Mesothelial cell of epicardium (in vitro differentiated cells): ENCODE measurements around the gene KIAA0319L. TPM values are rescaled to one million over a fixed set of nuclear protein-coding genes. Genes with fewer than 3 reads are reported as not detected.

Experiments
- DNase-seq, 2 experiments: peaks; one replicate each; pipeline ENCODE4 v3.0.0; 2021; ENCODE audit warnings: low spot score in 2 of 2; ENCODE audit not compliant: unreplicated experiment in 2 of 2
- H3K27ac Mint-ChIP-seq: 2 replicates; pipeline ENCODE4 v1.8.0; 2021; ENCODE audit warnings: mixed read lengths
- H3K27me3 Mint-ChIP-seq: 2 replicates; pipeline ENCODE4 v1.8.0; 2021; ENCODE audit warnings: low read depth, mixed read lengths
- H3K36me3 Mint-ChIP-seq: 2 replicates; pipeline ENCODE4 v1.8.0; 2021; ENCODE audit warnings: mixed read lengths
- H3K4me1 Mint-ChIP-seq: 2 replicates; pipeline ENCODE4 v1.8.0; 2021; ENCODE audit warnings: mixed read lengths
- H3K4me3 Mint-ChIP-seq: 2 replicates; pipeline ENCODE4 v1.8.0; 2021; ENCODE audit warnings: mild to moderate bottlenecking, moderate library complexity, mixed read lengths
- H3K9me3 Mint-ChIP-seq: 2 replicates; pipeline ENCODE4 v1.8.0; 2021; ENCODE audit warnings: mixed read lengths
- total RNA-seq: library from RNA; stranded (reverse); gene quantifications from 3 replicates; pipeline ENCODE4 v1.2.1, GENCODE V29; 2021
- TF ChIP-seq, protein P1 (sequence below): fragments of 200-600 bp; sonication (generic); IDR thresholded peaks from one replicate; pipeline ENCODE4 v1.5.0; 2021; ENCODE audit warnings: antibody characterized with exemption; ENCODE audit not compliant: unreplicated experiment

KIAA0319L gene
- total RNA-seq, 1 donor from 2014 or later, result 72.5 TPM

DNA sequence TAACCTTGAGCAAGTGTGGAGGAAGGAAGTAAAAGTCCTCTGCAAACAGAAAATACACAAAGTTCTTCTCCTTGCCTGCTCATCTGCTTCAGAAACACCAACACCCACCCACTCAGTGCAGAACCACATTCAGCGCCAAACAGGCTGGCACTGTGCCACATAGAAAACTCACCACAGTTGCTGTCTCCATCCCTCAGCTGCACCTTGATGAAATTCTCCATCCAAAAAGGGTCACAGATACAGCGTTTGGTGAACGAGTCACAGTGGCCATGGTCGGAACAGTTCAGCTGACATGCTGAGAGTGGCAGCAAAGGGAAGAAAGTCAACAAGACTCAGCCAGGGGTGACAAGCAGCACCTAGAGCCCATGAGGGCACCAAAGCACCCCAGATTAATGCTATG lies 114.5 kb downstream of the KIAA0319L start:
- DNase-seq, result no peak
- H3K27ac Mint-ChIP-seq, result no peak overlapping the region
- no peak overlapping the region for H3K4me3 Mint-ChIP-seq
- H3K27me3 Mint-ChIP-seq, result no peaks in the 10 kb centered on the region
- TF ChIP-seq, protein P1, sequence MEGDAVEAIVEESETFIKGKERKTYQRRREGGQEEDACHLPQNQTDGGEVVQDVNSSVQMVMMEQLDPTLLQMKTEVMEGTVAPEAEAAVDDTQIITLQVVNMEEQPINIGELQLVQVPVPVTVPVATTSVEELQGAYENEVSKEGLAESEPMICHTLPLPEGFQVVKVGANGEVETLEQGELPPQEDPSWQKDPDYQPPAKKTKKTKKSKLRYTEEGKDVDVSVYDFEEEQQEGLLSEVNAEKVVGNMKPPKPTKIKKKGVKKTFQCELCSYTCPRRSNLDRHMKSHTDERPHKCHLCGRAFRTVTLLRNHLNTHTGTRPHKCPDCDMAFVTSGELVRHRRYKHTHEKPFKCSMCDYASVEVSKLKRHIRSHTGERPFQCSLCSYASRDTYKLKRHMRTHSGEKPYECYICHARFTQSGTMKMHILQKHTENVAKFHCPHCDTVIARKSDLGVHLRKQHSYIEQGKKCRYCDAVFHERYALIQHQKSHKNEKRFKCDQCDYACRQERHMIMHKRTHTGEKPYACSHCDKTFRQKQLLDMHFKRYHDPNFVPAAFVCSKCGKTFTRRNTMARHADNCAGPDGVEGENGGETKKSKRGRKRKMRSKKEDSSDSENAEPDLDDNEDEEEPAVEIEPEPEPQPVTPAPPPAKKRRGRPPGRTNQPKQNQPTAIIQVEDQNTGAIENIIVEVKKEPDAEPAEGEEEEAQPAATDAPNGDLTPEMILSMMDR, result no peak
- H3K36me3 Mint-ChIP-seq, result peaks cover 27% of the 10 kb centered on the region
- H3K9me3 Mint-ChIP-seq, result no peaks in the 10 kb centered on the region
- H3K4me1 Mint-ChIP-seq, result no peaks in the 10 kb centered on the region

DNA sequence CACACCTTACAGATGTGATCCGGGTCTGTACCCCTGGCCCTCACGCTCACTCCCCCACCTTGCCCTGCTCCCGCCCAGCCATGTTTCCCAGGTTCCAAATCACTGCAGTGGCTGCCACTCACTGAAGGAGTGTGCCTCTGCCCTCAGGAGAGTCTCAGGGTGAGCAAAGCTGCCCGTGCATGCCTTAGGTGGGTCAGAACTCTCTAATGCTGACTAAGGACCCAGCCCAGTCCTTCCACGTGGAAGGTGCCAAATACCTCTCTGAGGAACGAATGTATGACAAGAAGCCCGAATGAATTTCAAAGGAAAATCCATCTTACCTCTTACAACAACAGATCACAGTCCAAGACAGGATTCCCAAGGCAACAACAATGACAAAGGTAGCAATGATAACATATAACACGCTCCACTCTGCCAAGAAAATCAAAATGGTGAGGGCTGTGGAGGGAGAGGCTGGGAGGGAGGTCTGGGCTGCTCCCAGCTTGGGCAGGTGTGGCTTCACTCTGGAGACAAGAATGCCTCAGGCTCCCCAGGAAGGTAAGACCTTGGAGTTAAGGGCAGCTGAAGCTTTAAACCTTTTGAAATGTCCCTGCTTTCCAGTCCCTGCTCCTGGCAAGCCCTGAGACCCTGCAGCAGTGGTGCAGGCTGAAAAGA lies 115.2 kb downstream of the KIAA0319L start:
- Mint-ChIP-seq H3K4me3 (no peak overlapping the region), H3K4me1 (no peaks in the 10 kb centered on the region), H3K27ac (no peak overlapping the region), H3K9me3 (no peaks in the 10 kb centered on the region), H3K27me3 (no peaks in the 10 kb centered on the region), H3K36me3 (peaks cover 25% of the 10 kb centered on the region)
- no peak for DNase-seq
- TF ChIP-seq, protein P1, result no peak

DNA sequence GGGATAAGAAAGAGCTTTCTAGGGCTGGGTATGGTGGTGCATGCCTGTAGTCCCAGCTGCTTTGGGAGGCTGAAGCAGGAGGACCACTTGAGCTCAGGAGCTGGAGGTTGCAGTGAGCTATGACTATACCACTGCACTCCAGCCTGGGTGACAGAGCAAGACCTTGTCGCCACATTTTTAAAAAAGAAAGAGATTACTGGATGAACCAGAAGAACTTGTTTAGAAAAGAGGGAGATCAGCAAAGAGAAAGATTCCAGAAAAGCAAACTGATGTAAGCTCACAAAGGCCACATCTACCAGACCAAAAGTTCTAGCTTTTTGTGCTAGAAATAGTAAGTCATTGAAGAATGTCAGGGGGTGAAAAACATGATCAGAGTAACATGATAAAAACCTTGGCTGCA lies 117.6 kb downstream of the KIAA0319L start:
- no peak for DNase-seq
- Mint-ChIP-seq H3K27me3 (no peaks in the 10 kb centered on the region), H3K27ac (no peak overlapping the region), H3K36me3 (peaks cover 26% of the 10 kb centered on the region), H3K9me3 (no peaks in the 10 kb centered on the region), H3K4me3 (no peak overlapping the region), H3K4me1 (no peaks in the 10 kb centered on the region)
- TF ChIP-seq, protein P1, result no peak

DNA sequence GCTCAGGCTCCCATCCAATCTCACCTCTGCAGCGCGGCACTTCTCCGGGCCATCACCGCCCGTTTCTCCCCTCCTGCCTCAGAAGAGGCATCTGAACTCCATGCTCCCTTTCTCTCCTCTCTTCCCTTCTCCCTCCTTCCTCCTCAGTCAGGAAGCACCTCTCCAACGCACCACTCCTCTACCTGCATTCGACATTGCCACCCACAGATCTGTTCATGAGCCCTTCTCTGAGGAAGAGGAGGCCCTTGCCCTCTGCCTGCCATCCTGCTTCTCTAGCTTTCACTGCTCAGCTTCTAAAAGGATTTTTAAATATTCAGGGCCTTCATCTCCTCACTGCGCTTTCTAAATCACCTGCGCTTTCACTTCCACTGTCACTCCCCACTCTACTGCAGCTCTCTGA lies 120.0 kb downstream of the KIAA0319L start:
- TF ChIP-seq, protein P1, result no peak
- peaks cover 35% of the 10 kb centered on the region for H3K36me3 Mint-ChIP-seq
- no peaks in the 10 kb centered on the region for H3K9me3 Mint-ChIP-seq
- DNase-seq, result no peak
- H3K4me1 Mint-ChIP-seq, result no peaks in the 10 kb centered on the region
- H3K27ac Mint-ChIP-seq, result no peak overlapping the region
- no peak overlapping the region for H3K4me3 Mint-ChIP-seq
- H3K27me3 Mint-ChIP-seq, result no peaks in the 10 kb centered on the region

DNA sequence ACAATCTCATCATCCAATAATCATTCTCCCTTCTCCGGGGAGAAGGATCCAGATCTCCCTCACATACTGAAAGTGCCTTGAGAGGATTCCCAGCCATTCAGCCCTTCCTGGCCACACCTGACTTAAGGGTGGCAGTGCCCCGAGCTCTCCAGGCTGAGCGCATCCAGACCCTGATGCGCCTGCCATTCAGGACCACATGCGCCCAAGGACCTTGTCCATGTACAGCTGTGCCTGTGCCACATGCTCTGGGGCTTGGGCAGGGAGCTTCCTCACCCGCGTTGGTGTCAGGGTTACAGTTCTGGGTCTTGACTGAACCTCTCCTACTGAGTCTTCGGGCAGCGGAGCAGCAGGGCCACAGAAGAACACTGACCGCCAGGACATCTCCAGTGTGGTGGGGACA lies 121.1 kb downstream of the KIAA0319L start:
- H3K9me3 Mint-ChIP-seq, result no peaks in the 10 kb centered on the region
- TF ChIP-seq, protein P1, result no peak
- H3K4me1 Mint-ChIP-seq, result no peaks in the 10 kb centered on the region
- no peak overlapping the region for H3K4me3 Mint-ChIP-seq
- DNase-seq, result no peak
- no peaks in the 10 kb centered on the region for H3K27me3 Mint-ChIP-seq
- no peak overlapping the region for H3K27ac Mint-ChIP-seq
- H3K36me3 Mint-ChIP-seq, result peaks cover 37% of the 10 kb centered on the region

DNA sequence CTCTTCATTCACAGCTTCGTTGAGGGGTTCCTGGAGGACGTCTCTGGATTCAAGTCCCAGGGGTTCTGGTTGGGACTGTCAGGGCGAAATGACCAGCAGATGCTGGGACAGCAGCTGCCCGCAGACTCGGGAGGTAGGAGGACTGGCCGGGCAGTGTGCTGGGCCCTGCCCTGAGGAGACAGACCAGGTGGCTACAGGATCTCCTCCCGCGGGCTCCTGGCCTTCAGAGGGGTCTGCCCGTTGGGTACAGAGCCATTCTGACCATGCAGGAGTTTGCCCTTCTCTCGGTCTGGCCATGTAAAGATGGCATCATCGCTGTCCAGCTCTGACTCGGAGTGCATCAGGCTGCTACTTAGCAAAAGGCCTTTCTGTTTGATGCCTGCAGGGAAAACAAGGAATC lies 122.5 kb downstream of the KIAA0319L start:
- no peak for DNase-seq
- H3K4me3 Mint-ChIP-seq, result no peak overlapping the region
- no peaks in the 10 kb centered on the region for H3K27me3 Mint-ChIP-seq
- H3K36me3 Mint-ChIP-seq, result peaks cover 48% of the 10 kb centered on the region
- TF ChIP-seq, protein P1, result no peak
- H3K4me1 Mint-ChIP-seq, result no peaks in the 10 kb centered on the region
- no peak overlapping the region for H3K27ac Mint-ChIP-seq
- no peaks in the 10 kb centered on the region for H3K9me3 Mint-ChIP-seq
